GM12874 (cell line): Measurements from ENCODE around the gene MAD2L2.

Experiments used
- TF ChIP-seq, protein P1 (sequence below): IDR thresholded peaks from 2 replicates; pipeline ENCODE4 v1.5.1; 2011; ENCODE audit warnings: low read depth, mild to moderate bottlenecking, control low read depth, low read length, moderate library complexity; ENCODE audit not compliant: insufficient read depth

Gene MAD2L2

GRCh38 chr1:11650331-11650991 is 30.5 kb downstream of the MAD2L2 start:
- TF ChIP-seq, protein P1, sequence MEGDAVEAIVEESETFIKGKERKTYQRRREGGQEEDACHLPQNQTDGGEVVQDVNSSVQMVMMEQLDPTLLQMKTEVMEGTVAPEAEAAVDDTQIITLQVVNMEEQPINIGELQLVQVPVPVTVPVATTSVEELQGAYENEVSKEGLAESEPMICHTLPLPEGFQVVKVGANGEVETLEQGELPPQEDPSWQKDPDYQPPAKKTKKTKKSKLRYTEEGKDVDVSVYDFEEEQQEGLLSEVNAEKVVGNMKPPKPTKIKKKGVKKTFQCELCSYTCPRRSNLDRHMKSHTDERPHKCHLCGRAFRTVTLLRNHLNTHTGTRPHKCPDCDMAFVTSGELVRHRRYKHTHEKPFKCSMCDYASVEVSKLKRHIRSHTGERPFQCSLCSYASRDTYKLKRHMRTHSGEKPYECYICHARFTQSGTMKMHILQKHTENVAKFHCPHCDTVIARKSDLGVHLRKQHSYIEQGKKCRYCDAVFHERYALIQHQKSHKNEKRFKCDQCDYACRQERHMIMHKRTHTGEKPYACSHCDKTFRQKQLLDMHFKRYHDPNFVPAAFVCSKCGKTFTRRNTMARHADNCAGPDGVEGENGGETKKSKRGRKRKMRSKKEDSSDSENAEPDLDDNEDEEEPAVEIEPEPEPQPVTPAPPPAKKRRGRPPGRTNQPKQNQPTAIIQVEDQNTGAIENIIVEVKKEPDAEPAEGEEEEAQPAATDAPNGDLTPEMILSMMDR, result peak; percentile 85

- TF ChIP-seq, protein P1, result no peak
These were observed 31.2 kb downstream of the MAD2L2 start for GRCh38 chr1:11649624-11650330.

GRCh38 chr1:11649237-11649623 is 31.7 kb downstream of the MAD2L2 start:
- TF ChIP-seq, protein P1, result no peak

DNA sequence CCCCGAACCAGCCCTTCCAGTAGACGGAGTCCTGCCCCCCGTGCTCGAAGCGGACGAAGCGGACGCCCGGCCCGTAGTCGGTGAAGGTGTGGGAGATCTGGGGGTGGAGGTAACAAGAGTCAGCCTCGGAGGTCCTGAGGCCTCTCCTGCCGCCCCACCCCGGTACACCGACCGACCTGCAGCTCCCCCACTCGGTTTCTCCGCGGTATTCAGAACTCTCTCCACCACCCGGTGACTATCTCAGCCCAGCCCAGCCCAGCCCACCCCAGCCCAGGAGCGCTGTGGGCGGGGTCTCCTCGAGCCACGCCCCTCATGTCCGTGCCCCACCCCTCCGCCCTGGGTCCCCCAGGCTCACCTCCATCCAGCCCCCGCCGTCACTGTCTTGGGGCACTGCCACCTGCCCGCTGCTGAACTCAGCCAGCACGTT is 32.2 kb downstream of the MAD2L2 start:
- TF ChIP-seq, protein P1, result no peak

DNA sequence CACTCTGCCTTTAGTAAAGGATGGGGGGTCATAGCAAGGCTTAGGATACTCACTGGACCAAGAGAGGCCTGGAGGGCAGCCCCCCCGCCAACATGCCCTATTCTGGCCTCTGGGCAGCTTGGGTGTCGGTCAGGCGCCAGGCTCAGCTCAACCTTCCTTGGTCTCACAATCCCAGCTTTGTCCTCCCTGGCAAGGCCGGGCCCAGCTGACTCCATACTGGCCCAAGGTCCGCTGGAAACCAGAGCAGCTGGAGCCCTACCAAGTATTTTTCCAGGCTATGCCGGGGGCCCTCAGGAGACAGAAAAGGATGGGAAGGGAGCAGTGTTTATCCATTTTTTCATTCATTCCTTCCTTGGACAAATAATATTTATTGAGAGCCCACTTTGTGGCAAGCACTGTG is 32.9 kb downstream of the MAD2L2 start:
- TF ChIP-seq, protein P1, result no peak

GRCh38 chr1:11647333-11647732 is 33.6 kb downstream of the MAD2L2 start:
- TF ChIP-seq, protein P1, result no peak

- TF ChIP-seq, protein P1, result no peak
These were observed 34.6 kb downstream of the MAD2L2 start for GRCh38 chr1:11646317-11646716.
